IPS-15b (cell line): Measurements from ENCODE around the gene IRF4.
A peak's percentile ranks its signal among the peaks of the same experiment; 100 is the strongest.

ENCODE experiments used
- H3K27me3 ChIP-seq: one replicate; pipeline ENCODE4 v1.6.1; 2013; ENCODE audit warnings: low read length; ENCODE audit not compliant: control insufficient read depth, insufficient read depth
- H3K36me3 ChIP-seq: one replicate; pipeline ENCODE4 v1.6.1; 2013; ENCODE audit warnings: low read length; ENCODE audit not compliant: control insufficient read depth, insufficient read depth
- H3K4me1 ChIP-seq: one replicate; pipeline ENCODE4 v1.6.1; 2013; ENCODE audit warnings: mild to moderate bottlenecking, low read length; ENCODE audit not compliant: control insufficient read depth, insufficient read depth
- H3K4me3 ChIP-seq: one replicate; pipeline ENCODE4 v1.5.1; 2013; ENCODE audit warnings: low read depth, low read length
- H3K9ac ChIP-seq: one replicate; pipeline ENCODE4 v1.6.1; 2013; ENCODE audit warnings: low read depth, mild to moderate bottlenecking, low read length
- H3K9me3 ChIP-seq: one replicate; pipeline ENCODE4 v1.6.1; 2013; ENCODE audit warnings: mild to moderate bottlenecking, low read length; ENCODE audit not compliant: control insufficient read depth, insufficient read depth

The IRF4 gene

GRCh38 chr6:391559-392440 lies at the start of gene IRF4:
TSS of gene IRF4 (plus strand) at chr6:391752. CDS start at chr6:393153, 1,401 bp downstream.
- Histone ChIP-seq H3K9me3 (no peaks in the 10 kb centered on the region), H3K9ac (no peak within 1 kb of the TSS), H3K27me3 (peaks cover 66% of the 10 kb centered on the region), H3K4me3 (peak within 1 kb of the TSS; percentile 65), H3K36me3 (peaks cover 3% of the 10 kb centered on the region), H3K4me1 (no peaks in the 10 kb centered on the region)

- Histone ChIP-seq H3K27me3 (no peaks in the 10 kb centered on the region), H3K9ac (no peak overlapping the region), H3K36me3 (no peaks in the 10 kb centered on the region), H3K4me1 (no peaks in the 10 kb centered on the region), H3K4me3 (no peak overlapping the region), H3K9me3 (peaks cover 28% of the 10 kb centered on the region)
Observed at GRCh38 chr6:341914-342831, 49.4 kb upstream of the IRF4 start.

- Histone ChIP-seq H3K27me3 (no peaks in the 10 kb centered on the region), H3K9me3 (peaks cover 30% of the 10 kb centered on the region), H3K36me3 (no peaks in the 10 kb centered on the region), H3K4me1 (no peaks in the 10 kb centered on the region), H3K9ac (no peak overlapping the region), H3K4me3 (no peak overlapping the region)
Observed at GRCh38 chr6:342832-343179, 48.7 kb upstream of the IRF4 start.

- no peaks in the 10 kb centered on the region for H3K4me1 ChIP-seq
- H3K9ac ChIP-seq, result no peak overlapping the region
- H3K9me3 ChIP-seq, result peaks cover 26% of the 10 kb centered on the region
- no peak overlapping the region for H3K4me3 ChIP-seq
- no peaks in the 10 kb centered on the region for H3K36me3 ChIP-seq
- no peaks in the 10 kb centered on the region for H3K27me3 ChIP-seq
Observed at GRCh38 chr6:343226-343935, 48.2 kb upstream of the IRF4 start.

GRCh38 chr6:343960-344815 lies 47.4 kb upstream of the IRF4 start:
- Histone ChIP-seq H3K9me3 (peaks cover 29% of the 10 kb centered on the region), H3K9ac (no peak overlapping the region), H3K4me1 (no peaks in the 10 kb centered on the region), H3K36me3 (no peaks in the 10 kb centered on the region), H3K4me3 (no peak overlapping the region), H3K27me3 (no peaks in the 10 kb centered on the region)

- H3K36me3 ChIP-seq, result no peaks in the 10 kb centered on the region
- no peak overlapping the region for H3K9ac ChIP-seq
- no peak overlapping the region for H3K4me3 ChIP-seq
- H3K4me1 ChIP-seq, result no peaks in the 10 kb centered on the region
- H3K9me3 ChIP-seq, result peaks cover 29% of the 10 kb centered on the region
- H3K27me3 ChIP-seq, result no peaks in the 10 kb centered on the region
Observed at GRCh38 chr6:344816-345340, 46.7 kb upstream of the IRF4 start.

- Histone ChIP-seq H3K36me3 (no peaks in the 10 kb centered on the region), H3K9me3 (peaks cover 27% of the 10 kb centered on the region), H3K4me1 (no peaks in the 10 kb centered on the region), H3K9ac (no peak overlapping the region), H3K27me3 (no peaks in the 10 kb centered on the region), H3K4me3 (no peak overlapping the region)
Observed at GRCh38 chr6:345747-346385, 45.7 kb upstream of the IRF4 start.

- Histone ChIP-seq H3K27me3 (no peaks in the 10 kb centered on the region), H3K4me1 (no peaks in the 10 kb centered on the region), H3K36me3 (no peaks in the 10 kb centered on the region), H3K4me3 (no peak overlapping the region), H3K9me3 (peaks cover 21% of the 10 kb centered on the region), H3K9ac (no peak overlapping the region)
Observed at GRCh38 chr6:346386-347030, 45.0 kb upstream of the IRF4 start.

- no peaks in the 10 kb centered on the region for H3K36me3 ChIP-seq
- no peak overlapping the region for H3K4me3 ChIP-seq
- H3K4me1 ChIP-seq, result no peaks in the 10 kb centered on the region
- no peak overlapping the region for H3K9ac ChIP-seq
- no peaks in the 10 kb centered on the region for H3K27me3 ChIP-seq
- peaks cover 22% of the 10 kb centered on the region for H3K9me3 ChIP-seq
Observed at GRCh38 chr6:347232-347631, 44.3 kb upstream of the IRF4 start.
